NCI-H345 (cell line): ENCODE results near the gene CEP63.
"Not testable (repeated sequence)": the region's sequence is repeated elsewhere in the genome, so short reads cannot be mapped to it uniquely, and the experiment has no call there.

Experiments used
- DNase-seq: peaks from one replicate; lab custom pipeline; 2025; lab: John Stamatoyannopoulos, UW

CEP63 gene

DNA sequence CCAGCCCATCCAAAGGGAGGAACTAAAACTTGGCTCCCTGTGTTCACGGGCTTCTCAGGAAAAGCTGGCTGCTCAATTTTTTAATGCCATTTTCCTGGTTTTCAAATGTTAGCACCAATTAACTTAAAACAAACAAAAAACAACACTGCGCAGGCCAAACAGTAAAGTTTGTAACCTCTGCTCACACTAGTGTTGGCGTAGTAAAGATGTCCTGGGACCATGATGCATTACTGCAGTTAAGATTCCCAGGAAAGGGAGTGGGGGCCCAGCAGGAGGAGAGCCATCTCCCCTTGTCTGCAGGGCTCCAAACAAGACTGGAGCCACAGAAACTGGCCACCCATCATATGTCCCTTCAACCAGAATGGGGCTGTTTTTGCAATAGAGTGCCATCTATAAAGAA, 91.0 kb downstream of the CEP63 start:
- no peak for DNase-seq

DNA sequence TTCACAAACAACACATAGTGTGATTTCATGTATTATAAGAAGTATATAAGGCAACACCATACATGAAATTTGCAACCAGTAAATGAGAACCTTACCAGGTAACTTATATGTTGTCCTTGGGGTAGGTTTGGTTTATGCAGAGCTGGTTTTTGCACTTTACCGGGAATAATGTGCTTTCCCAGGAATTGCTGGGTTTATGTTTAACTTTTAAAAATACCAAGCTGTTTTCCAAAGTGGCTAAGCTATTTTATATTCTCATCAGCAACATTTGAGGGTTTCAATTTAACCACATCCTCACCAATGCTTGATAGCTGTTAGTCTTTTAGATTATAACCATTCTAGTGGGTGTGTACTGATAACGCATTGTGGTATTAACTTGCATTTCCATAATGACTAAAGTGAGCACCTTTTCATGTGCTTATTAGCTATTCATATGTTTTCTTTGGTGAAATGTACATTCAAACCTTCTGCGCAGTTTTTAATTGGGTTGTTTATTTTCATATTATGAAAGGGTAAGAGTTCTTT, 93.3 kb downstream of the CEP63 start:
- DNase-seq: no peak

- no peak for DNase-seq
Observed at GRCh38 chr3:134590766-134591165, 104.9 kb downstream of the CEP63 start.

- DNase-seq: no peak
Observed at GRCh38 chr3:134592806-134593205, 106.9 kb downstream of the CEP63 start.

- DNase-seq: peak; percentile 54
Observed at GRCh38 chr3:134594331-134594741, 108.5 kb downstream of the CEP63 start.

GRCh38 chr3:134594986-134595385, 109.1 kb downstream of the CEP63 start:
- not testable (repeated sequence) for DNase-seq

- DNase-seq: peak; percentile 60
Observed at GRCh38 chr3:134597390-134597970, 111.6 kb downstream of the CEP63 start.

- no peak for DNase-seq
Observed at GRCh38 chr3:134598763-134599545, 113.1 kb downstream of the CEP63 start.

- DNase-seq: no peak
Observed at GRCh38 chr3:134600206-134600605, 114.3 kb downstream of the CEP63 start.

GRCh38 chr3:134600685-134601463, 115.0 kb downstream of the CEP63 start:
- peak; percentile 62 for DNase-seq

GRCh38 chr3:134601539-134602439, 115.9 kb downstream of the CEP63 start:
- DNase-seq: no peak

DNA sequence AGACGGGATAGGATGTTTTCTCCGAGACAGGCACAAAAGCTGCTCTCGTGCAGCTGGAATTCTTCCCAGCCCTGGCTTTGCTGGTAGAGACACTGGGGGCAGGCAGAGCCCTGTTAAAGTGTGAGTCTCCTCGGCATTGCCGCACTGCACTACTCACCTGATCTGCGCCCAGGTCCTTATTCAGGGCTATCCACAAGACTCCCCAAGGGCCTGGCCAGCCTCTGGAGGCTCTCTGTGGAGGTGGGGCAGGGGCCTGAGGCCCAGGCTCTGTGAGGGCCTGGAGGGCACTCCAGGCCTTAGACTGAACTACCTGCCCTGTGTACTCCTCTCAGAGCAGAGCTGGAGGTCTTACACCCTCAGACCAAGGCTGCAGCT, 116.6 kb downstream of the CEP63 start:
- DNase-seq: no peak

DNA sequence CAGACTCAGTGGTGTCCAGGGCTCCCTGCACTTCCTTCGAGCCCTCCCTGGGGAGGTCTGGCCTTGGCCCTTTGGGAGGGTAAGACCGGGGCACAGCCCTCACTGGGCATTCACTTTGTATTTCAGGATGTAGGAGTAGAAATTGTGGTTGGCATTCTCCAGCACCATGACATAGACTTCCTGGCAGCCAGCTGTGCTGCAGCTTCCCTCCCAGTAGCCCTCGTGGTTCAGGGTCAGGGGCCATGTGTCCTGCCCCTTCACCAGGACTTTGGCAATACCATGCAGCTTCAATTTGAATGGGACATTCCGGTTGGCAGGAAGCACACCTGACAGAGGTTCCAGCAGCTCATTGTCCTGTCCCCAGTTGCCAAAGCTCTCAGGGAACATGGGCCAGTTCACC, 117.6 kb downstream of the CEP63 start:
- no peak for DNase-seq

DNA sequence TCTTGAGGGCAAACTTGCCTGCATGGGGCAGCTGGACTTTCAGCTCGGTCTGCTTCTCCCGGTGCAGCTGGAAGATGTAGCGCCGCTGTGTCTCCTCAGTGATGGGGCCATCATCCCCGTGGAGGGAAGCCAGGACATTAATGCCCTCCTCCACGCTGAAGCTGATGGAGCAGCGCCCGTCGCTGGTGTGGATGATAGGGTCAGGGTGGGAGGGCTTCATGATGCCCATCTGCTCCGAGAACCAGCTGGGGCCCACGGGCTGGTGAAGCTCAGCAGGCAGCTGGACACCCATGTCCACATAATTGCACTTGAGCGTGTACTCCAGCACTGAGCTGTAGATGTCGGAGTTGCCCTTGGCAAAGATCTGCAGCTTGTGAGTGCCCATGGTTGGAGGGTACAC, 118.1 kb downstream of the CEP63 start:
- no peak for DNase-seq

GRCh38 chr3:134605556-134605955, 119.7 kb downstream of the CEP63 start:
- no peak for DNase-seq

DNA sequence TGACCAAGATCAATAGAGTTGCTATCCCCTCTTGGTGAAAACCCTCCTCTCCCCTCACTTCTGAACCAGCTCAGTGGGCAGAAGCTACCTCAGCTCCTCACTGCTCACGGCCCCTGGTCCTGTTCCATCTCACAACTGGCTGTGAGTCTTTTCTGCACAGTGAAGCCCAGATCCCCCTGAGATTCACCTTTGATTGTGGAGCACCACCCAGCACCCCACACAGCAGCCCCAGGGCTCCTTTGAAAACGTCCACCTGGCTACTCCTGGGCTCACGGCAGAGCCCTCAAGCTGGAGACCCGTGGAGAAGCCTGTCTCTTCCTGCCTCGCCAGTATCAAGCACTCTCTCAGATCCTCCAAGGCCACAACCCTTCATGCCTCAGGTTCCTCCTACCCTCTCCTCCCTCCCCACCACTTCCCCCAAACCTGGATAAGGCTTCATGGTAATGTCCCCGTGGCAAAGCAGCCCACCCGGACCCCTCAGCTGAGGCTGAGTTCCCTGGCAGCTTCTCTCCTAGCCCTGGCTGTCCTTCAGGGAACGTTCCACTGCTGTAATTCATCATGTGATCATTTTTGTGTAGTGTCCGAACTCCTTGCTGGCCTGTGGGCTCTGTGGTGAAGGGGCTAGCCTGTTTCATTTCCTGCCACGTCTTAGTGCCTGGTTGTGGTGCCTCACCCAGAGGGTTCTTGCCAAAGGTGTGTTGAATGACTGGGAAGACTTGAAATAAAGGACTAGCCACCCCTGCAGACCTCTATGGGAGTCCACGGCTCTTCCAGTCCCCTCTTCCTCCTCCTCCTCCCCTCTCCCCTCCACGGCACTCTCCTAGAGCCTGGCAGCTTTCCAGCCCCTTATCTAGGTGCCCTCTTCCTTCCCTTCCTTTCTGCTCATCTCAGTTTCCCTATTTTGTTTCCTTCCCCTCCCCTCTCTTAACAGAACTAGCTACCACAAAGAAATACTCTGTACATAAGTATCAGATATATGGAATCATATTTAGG, 120.5 kb downstream of the CEP63 start:
- peak; percentile 14 for DNase-seq

DNA sequence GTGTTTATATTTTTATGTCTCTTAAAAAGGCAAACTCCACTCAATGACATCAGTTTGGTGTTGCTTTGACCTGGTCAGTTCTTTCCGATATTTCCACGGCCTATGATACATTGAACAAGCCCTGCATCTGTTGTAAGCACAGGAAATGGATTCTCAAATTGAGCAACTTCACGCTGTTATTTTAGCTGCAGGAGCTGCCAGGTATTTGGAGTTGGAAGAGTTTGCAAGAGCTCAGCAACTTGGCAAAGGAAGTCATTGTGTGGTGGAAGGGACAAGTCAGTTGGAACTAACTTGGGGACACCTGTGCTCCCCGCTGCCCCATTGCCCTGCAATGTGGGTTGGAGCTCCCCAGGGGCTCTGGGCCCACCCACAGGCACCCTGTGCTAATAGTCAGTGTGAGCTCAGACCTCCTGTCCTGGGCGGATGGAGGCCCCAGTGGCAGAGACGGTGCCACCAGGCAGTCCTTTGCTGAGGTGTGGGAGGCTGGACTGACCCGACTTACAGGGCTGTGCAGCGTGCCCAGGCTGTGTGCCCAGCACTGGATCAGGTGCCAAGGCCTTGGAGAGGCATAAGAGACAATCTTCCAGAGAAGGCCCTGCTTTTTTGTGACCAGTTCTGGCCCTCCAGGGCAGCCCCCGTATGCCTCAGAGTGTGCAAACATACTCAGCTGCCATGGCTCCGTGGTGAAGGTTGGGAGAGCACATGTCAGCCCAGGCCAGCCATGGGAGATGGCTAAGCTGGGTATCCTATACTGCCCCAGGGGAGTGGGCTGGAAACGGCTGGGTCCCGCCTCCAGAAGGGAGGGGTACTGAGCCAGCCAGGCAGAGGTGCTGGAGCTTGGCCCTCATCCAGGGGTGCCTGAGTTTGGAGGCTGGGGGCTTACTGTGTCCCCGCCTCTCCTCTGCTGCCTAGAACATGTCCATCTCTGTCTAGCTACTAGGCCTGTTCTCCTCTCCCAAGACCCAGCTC, 121.5 kb downstream of the CEP63 start:
- DNase-seq: no peak

DNA sequence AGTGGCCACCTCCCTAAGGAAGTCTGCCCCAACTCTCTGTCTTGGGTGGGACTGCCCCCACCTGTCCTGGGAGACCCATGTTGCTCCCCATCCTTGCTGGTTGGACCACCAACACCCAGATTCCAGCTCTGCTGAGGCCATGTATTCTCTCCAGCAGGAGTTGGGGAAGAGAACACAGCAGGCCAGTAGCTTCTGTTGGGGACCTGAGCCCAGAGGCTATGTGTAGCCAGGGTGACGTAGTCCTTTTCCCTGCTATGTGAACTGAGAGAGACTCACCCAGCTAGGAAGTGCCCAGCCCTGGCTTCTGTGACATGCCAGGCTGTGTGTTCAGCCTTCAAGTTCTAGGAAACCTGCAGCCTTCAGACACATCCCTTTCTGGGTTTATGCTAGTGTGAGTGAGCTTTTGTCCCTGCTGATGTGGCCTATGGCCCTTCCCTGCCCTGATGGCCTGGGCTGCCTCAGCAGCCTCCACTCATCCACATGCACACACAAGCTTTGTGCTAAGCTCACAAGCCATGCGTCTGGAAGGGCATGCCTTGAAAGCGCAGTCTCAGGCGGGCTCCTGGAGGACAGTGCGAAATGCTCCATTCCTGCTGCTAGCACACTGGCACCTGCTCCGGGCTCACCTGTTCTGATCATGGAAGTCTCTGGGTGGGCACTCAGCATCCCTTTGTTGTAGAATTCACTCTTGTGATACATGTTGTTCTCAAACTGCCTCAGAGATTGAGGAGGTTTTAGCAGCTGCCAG, 122.3 kb downstream of the CEP63 start:
- DNase-seq: peak; percentile 41
